Sigmoid colon (tissue), 7 donors: ENCODE data around the gene RTF1. TPM values are rescaled to one million over a fixed set of nuclear protein-coding genes. Genes with fewer than 3 reads are reported as not detected.

Experiments used
- DNase-seq: peaks from one replicate; pipeline ENCODE4 v3.0.0-alpha.2; 2019
- H3K27ac ChIP-seq, 4 donors: fragments of 200-600 bp; sonication (generic); one replicate each; pipeline ENCODE4 v1.5.1; 2016 to 2019; ENCODE audit warnings: mild to moderate bottlenecking in 1 of 4
- H3K27me3 ChIP-seq, 3 donors: fragments of 200-600 bp; sonication (generic); one replicate each; pipeline ENCODE4 v1.5.1; 2019; ENCODE audit warnings: mild to moderate bottlenecking in 1 of 3
- H3K36me3 ChIP-seq, 4 donors: fragments of 200-600 bp; sonication (generic); one replicate each; pipeline ENCODE4 v1.5.1; 2016 to 2019
- H3K4me1 ChIP-seq, 4 donors: fragments of 200-600 bp; sonication (generic); one replicate each; pipeline ENCODE4 v1.5.1; 2017 to 2019
- H3K4me3 ChIP-seq, 4 donors: fragments of 200-600 bp; sonication (generic); one replicate each; pipeline ENCODE4 v1.5.1; 2017 to 2019; ENCODE audit warnings: mild to moderate bottlenecking in 2 of 4, moderate library complexity in 1 of 4
- H3K9me3 ChIP-seq, 4 donors: fragments of 200-600 bp in 3 of 4; sonication (generic) in 3 of 4; one replicate each; pipeline versions ENCODE4 v1.5.1 to v1.6.1; 2013 to 2019
- EP300 ChIP-seq, 4 donors: sonication (generic); formaldehyde crosslinking; IDR thresholded peaks; one replicate each; pipeline ENCODE4 v1.6.1; 2017; ENCODE audit warnings: antibody characterized with exemption in 4 of 4
- POLR2A ChIP-seq, 2 donors: fragments of 450-650 bp; IDR thresholded peaks; one replicate each; pipeline ENCODE4 v1.6.1; 2016; ENCODE audit warnings: antibody characterized with exemption in 2 of 2, mild to moderate bottlenecking in 2 of 2, moderate library complexity in 2 of 2
- POLR2AphosphoS5 ChIP-seq, 4 donors: sonication (generic); formaldehyde crosslinking; IDR thresholded peaks; one replicate each; pipeline ENCODE4 v1.6.1; 2017; ENCODE audit warnings: antibody characterized with exemption in 4 of 4
- WGBS, 2 donors: extraction: QIAGEN DNeasy Blood & Tissue Kit; methylation state at CpG; one replicate each; pipeline ENCODE4 v1.1.7; 2013; 5-methylcytosine and 5-hydroxymethylcytosine counted together
- intact Hi-C: fragments of 100-400 bp; cut with DNase I; formaldehyde crosslinking; loops from one replicate; pipeline ENCODE4 v1.15.1; 2023
- polyA plus RNA-seq, 3 donors: library from polyadenylated mRNA; stranded (reverse); fragments of 200-250 nt; gene quantifications; one replicate each; pipeline ENCODE4 v1.2.3, GENCODE V29; 2013
- total RNA-seq, 4 donors: library from RNA; depleted of rRNA; stranded (reverse); fragments of >200 nt; gene quantifications; one replicate each; pipeline ENCODE4 v1.1.0, GENCODE V29; 2016
- TF ChIP-seq, protein P1 (sequence below), 4 experiments: fragments of 450-650 bp in 3 of 4; fragments of 200-600 bp in 1 of 4; IDR thresholded peaks; one replicate each; pipeline ENCODE4 v1.5.1; 2016 to 2019; ENCODE audit warnings: antibody characterized with exemption in 4 of 4, mild to moderate bottlenecking in 3 of 4, moderate library complexity in 2 of 4
- donor health status: healthy with polysubstance abuse.
- donor health status: Bipolar disorder and iron deficiency.
- donor health status: healthy.

RTF1 gene
- total and polyA plus RNA-seq, 7 donors = 18.6 to 35.7 (median 30.5) TPM

DNA sequence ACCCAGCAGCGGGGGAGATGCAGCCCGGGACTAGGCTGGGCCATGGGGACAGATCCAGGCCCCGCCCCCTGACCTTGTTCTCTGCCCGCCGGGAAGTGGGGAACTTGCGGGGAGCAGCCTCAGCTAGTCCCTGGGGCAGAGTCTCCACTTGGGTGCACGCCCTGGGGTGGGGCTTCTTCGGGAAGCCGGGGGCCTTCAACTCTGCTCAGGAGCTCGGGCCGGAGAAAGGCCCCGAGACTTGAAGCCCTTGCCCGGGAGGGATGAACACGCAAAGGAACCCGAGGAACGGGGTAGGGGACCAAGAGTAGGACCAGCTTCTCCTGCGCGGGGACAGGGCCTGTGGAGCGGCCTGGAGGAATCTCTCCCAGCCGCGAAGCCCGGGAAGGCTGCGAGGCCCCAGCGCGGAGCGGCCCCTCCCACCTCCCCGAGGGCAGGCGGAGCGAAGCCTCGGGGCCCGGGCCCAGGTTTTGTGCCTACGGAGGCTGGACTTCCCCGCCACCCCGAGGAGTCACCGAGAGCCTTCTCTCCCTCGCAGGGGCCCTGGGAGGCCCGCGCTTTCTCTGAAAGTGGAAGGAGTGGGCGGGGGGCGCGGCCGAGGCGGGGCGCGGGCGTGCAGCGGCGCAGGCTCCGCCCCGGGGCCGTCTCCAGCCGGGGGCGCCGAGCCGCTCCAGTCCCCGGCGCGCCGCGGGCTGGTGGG lies 76.5 kb downstream of the RTF1 start, which contains the start of gene ITPKA:
Gene ITPKA (plus strand): TSS at position 670 of the 697 bp plus-strand sequence. CDS start 54 bp downstream, outside the sequence.
- peak within 1 kb of the TSS; percentile 61 to 70 (median 64) for H3K27ac ChIP-seq
- no peaks in the 10 kb centered on the region for H3K9me3 ChIP-seq
- peak; percentile 86 for DNase-seq
- H3K4me3 ChIP-seq = peak within 1 kb of the TSS; percentile 33 to 69 (median 59)
- H3K4me1 ChIP-seq = peaks cover 4 to 34% (median 30%) of the 10 kb centered on the region in 4 donors
- intact Hi-C loops = no loop called here
- no peaks in the 10 kb centered on the region for H3K36me3 ChIP-seq
- peaks cover 19 to 92% (median 38%) of the 10 kb centered on the region in 3 donors for H3K27me3 ChIP-seq
- TF ChIP-seq EP300 (IDR thresholded peaks at IDR 0.05) (no peak), POLR2A (IDR thresholded peaks at IDR 0.05) (peak in 1 of 2 donors; percentile 19), POLR2AphosphoS5 (IDR thresholded peaks at IDR 0.05) (peak in 1 of 4 donors; percentile 49)
- 0 to 1% methylated on average over 60 of the region's 60 CpGs for WGBS, 2 donors

DNA sequence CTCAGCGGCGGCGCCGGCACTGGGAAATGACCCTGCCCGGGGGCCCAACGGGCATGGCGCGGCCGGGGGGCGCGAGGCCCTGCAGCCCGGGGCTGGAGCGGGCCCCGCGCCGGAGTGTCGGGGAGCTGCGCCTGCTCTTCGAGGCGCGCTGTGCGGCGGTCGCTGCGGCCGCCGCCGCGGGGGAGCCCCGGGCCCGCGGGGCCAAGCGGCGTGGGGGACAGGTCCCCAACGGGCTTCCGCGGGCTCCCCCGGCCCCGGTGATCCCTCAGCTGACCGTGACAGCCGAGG lies 77.0 kb downstream of the RTF1 start:
- Histone ChIP-seq H3K27me3 (peaks cover 19 to 92% (median 36%) of the 10 kb centered on the region in 3 donors), H3K4me3 (peak overlapping the region; percentile 14 to 69 (median 59)), H3K36me3 (no peaks in the 10 kb centered on the region), H3K27ac (peak overlapping the region in 1 of 4 donors; percentile 25), H3K9me3 (no peaks in the 10 kb centered on the region), H3K4me1 (peaks cover 4 to 34% (median 30%) of the 10 kb centered on the region in 4 donors)
- intact Hi-C loops = no loop called here
- 1% methylated on average over 41 of the region's 41 CpGs for WGBS, 2 donors
- DNase-seq = no peak
- TF ChIP-seq POLR2AphosphoS5 (IDR thresholded peaks at IDR 0.05) = no peak
- TF ChIP-seq, protein P1, sequence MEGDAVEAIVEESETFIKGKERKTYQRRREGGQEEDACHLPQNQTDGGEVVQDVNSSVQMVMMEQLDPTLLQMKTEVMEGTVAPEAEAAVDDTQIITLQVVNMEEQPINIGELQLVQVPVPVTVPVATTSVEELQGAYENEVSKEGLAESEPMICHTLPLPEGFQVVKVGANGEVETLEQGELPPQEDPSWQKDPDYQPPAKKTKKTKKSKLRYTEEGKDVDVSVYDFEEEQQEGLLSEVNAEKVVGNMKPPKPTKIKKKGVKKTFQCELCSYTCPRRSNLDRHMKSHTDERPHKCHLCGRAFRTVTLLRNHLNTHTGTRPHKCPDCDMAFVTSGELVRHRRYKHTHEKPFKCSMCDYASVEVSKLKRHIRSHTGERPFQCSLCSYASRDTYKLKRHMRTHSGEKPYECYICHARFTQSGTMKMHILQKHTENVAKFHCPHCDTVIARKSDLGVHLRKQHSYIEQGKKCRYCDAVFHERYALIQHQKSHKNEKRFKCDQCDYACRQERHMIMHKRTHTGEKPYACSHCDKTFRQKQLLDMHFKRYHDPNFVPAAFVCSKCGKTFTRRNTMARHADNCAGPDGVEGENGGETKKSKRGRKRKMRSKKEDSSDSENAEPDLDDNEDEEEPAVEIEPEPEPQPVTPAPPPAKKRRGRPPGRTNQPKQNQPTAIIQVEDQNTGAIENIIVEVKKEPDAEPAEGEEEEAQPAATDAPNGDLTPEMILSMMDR (IDR thresholded peaks at IDR 0.05) = no peak
- no peak for TF ChIP-seq EP300 (IDR thresholded peaks at IDR 0.05)
- TF ChIP-seq POLR2A (IDR thresholded peaks at IDR 0.05) = no peak

DNA sequence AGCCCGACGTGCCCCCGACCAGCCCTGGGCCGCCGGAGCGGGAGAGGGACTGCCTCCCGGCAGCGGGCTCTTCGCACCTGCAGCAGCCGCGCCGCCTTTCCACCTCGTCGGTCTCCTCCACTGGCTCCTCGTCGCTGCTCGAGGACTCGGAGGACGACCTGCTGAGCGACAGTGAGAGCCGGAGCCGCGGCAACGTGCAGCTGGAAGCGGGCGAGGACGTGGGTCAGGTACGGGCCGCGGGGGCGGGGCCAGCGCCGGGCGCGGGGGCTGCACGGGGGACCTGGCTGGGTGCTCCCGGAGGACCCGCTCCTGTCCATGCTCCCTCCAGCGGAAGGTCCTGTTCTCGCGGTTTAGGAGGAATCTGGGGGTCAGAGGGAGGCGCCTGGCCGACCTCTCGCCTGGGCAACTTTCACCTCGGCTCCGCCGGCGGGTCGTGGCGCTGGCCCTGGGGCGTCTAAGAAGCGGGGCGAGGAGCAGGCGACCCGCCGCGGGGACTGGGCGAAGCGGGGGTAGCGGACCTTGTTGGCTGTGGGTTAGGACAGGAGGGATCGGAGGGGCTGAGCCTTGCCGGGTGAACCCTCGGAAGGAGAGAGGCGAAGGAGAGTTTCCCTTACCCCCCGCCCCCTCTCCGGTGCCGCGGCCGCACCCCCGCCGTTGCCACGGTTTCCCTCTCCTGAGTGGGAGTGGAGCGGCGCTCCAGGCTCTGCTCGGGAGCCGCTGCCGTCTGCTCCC lies 77.5 kb downstream of the RTF1 start:
- DNase-seq = no peak
- Histone ChIP-seq H3K4me1 (peaks cover 4 to 34% (median 30%) of the 10 kb centered on the region in 4 donors), H3K27ac (peak overlapping the region in 1 of 4 donors; percentile 25), H3K36me3 (no peaks in the 10 kb centered on the region), H3K9me3 (no peaks in the 10 kb centered on the region), H3K27me3 (peaks cover 19 to 92% (median 36%) of the 10 kb centered on the region in 3 donors), H3K4me3 (peak overlapping the region; percentile 14 to 69 (median 59))
- WGBS, 2 donors = 1% methylated on average over 77 of the region's 77 CpGs
- TF ChIP-seq, protein P1 (IDR thresholded peaks at IDR 0.05) = no peak
- intact Hi-C loops = no loop called here

DNA sequence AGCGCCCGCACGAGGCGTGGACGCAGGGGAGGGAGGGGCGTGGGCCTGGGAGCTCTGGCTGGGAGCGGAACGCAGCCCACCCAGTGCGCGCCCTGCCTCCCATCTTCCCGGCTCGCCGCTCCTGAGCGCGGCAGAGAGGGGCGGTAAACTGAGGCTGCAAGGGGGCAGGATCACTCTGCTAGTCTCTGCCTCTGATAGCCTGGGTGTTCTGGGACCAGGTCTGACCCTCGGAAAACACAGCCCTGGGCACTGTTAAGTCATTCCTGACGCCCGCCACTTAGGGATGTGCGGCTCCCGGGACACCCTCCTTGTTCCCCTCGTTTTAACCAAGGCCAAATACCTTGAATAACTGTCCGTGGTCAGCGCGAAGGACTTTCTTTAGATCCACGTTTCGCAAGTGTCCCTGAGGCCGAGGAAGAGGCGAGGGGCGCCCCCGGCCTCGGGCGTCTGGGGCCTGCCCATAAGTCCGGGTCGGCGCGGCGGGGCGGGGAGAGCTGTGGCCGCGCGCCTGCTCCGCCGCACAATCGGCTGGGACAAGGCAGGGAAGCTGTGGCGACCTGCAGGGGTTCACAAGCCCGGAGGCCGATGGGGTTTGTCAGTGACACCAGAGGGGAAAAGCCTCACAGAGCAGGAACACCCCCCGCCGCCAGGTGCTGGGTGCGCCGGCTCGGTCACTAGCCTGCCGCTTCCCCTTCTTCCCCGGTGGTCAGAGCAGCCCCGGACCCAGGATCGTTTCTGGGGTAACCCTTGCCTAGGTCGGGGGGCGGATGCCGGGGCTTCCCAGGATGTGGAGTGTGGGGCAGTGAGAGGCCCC lies 78.2 kb downstream of the RTF1 start:
- WGBS, 2 donors = 2 to 3% methylated on average over 60 of the region's 60 CpGs
- no peak for DNase-seq
- Histone ChIP-seq H3K4me1 (peaks cover 4 to 34% (median 30%) of the 10 kb centered on the region in 4 donors), H3K36me3 (no peaks in the 10 kb centered on the region), H3K9me3 (no peaks in the 10 kb centered on the region), H3K4me3 (peak overlapping the region in 3 of 4 donors; percentile 52 to 69 (median 66)), H3K27ac (no peak overlapping the region), H3K27me3 (peaks cover 18 to 92% (median 41%) of the 10 kb centered on the region in 3 donors)
- intact Hi-C loops = no loop called here
- TF ChIP-seq EP300 (IDR thresholded peaks at IDR 0.05) (no peak), POLR2A (IDR thresholded peaks at IDR 0.05) (no peak), POLR2AphosphoS5 (IDR thresholded peaks at IDR 0.05) (no peak)
- TF ChIP-seq, protein P1 (IDR thresholded peaks at IDR 0.05) = no peak
